Activated CD8-positive, alpha-beta memory T cell treated with anti-CD3 and anti-CD28 coated beads, Interleukin-2, amount 50 U/mL, for 24 hours (primary cell): ENCODE results near the gene ZCCHC3.

Source experiments
- DNase-seq: peaks from one replicate; pipeline ENCODE4 v3.0.0-alpha.2; 2020; ENCODE audit errors: extremely low read depth

The ZCCHC3 gene

GRCh38 chr20:341682-342081, 44.3 kb downstream of the ZCCHC3 start:
- no peak for DNase-seq

- no peak for DNase-seq
Measured at GRCh38 chr20:343107-343506, 45.7 kb downstream of the ZCCHC3 start.

GRCh38 chr20:346033-346639, 48.8 kb downstream of the ZCCHC3 start:
- DNase-seq = no peak

- no peak for DNase-seq
Measured at GRCh38 chr20:346640-347316, 49.4 kb downstream of the ZCCHC3 start, which contains the start of gene NRSN2. Gene NRSN2 (plus strand): TSS chr20:347111. CDS start chr20:349644, 2,533 bp downstream.

GRCh38 chr20:347317-347639, 49.9 kb downstream of the ZCCHC3 start:
- DNase-seq = no peak

- peak; percentile 32 for DNase-seq
Measured at GRCh38 chr20:347640-348484, 50.5 kb downstream of the ZCCHC3 start.

GRCh38 chr20:348972-349841, 51.8 kb downstream of the ZCCHC3 start:
- DNase-seq = no peak
